Measurements from ENCODE around the gene NEDD8.
A peak's percentile ranks its signal among the peaks of the same experiment; 100 is the strongest.
"Not testable (repeated sequence)": the region's sequence is repeated elsewhere in the genome, so short reads cannot be mapped to it uniquely, and the experiment has no call there.

The NEDD8 gene

GRCh38 chr14:24219080-24219479 is 13.1 kb downstream of the NEDD8 start:
- no peak for DNase-seq

GRCh38 chr14:24216876-24217275 is 15.3 kb downstream of the NEDD8 start:
- not testable (repeated sequence) for DNase-seq

- DNase-seq: no peak
Measured at GRCh38 chr14:24216345-24216699, 15.8 kb downstream of the NEDD8 start.

- DNase-seq: peak; percentile 79
Measured at GRCh38 chr14:24215495-24216344, 16.4 kb downstream of the NEDD8 start, which contains the start of gene MDP1. Gene MDP1 (minus strand): TSS chr14:24216066. CDS start chr14:24215955, 111 bp downstream.

- DNase-seq: no peak
Measured at GRCh38 chr14:24213866-24214662, 18.1 kb downstream of the NEDD8 start.

GRCh38 chr14:24212924-24213865 is 19.0 kb downstream of the NEDD8 start, which contains the start of gene CHMP4A:
Gene CHMP4A (minus strand): TSS chr14:24213488. CDS start chr14:24213439, 49 bp downstream.
- peak; percentile 86 for DNase-seq

- DNase-seq: no peak
Measured at GRCh38 chr14:24211311-24211710, 20.9 kb downstream of the NEDD8 start.

- no peak for DNase-seq
Measured at GRCh38 chr14:24207625-24208024, 24.5 kb downstream of the NEDD8 start.

- DNase-seq: no peak
Measured at GRCh38 chr14:24207104-24207551, 25.0 kb downstream of the NEDD8 start.

- no peak for DNase-seq
Measured at GRCh38 chr14:24206260-24207103, 25.7 kb downstream of the NEDD8 start.

- peak; percentile 67 for DNase-seq
Measured at GRCh38 chr14:24204163-24205146, 27.7 kb downstream of the NEDD8 start.

- DNase-seq: not testable (repeated sequence)
Measured at GRCh38 chr14:24203249-24203886, 28.8 kb downstream of the NEDD8 start.

GRCh38 chr14:24202538-24202937 is 29.6 kb downstream of the NEDD8 start:
- DNase-seq: not testable (repeated sequence)

- no peak for DNase-seq
Measured at GRCh38 chr14:24198814-24199524, 33.2 kb downstream of the NEDD8 start.

- no peak for DNase-seq
Measured at GRCh38 chr14:24197056-24197450, 35.1 kb downstream of the NEDD8 start.

- no peak for DNase-seq
Measured at GRCh38 chr14:24196071-24197055, 35.8 kb downstream of the NEDD8 start.

- no peak for DNase-seq
Measured at GRCh38 chr14:24195186-24196070, 36.7 kb downstream of the NEDD8 start, which contains the start of gene TM9SF1. Gene TM9SF1 (minus strand): TSS chr14:24195441. CDS start chr14:24195019, 422 bp downstream.
